GM19238 (cell line): Measurements from ENCODE around the gene CEP192.
A peak's percentile ranks its signal among the peaks of the same experiment; 100 is the strongest.

Experiments used
- DNase-seq: peaks from one replicate; pipeline ENCODE4 v3.0.0; 2011; ENCODE audit warnings: low spot score; ENCODE audit not compliant: insufficient read length

The CEP192 gene

GRCh38 chr18:13139885-13140450 lies 148.8 kb downstream of the CEP192 start:
- DNase-seq: no peak

GRCh38 chr18:13141209-13141608 lies 150.0 kb downstream of the CEP192 start:
- no peak for DNase-seq

GRCh38 chr18:13145636-13146190 lies 154.6 kb downstream of the CEP192 start:
- no peak for DNase-seq

- no peak for DNase-seq
Measured at GRCh38 chr18:13147130-13147529, 156.0 kb downstream of the CEP192 start.

GRCh38 chr18:13151656-13152055 lies 160.5 kb downstream of the CEP192 start:
- no peak for DNase-seq

GRCh38 chr18:13158428-13158827 lies 167.3 kb downstream of the CEP192 start:
- DNase-seq: no peak

- peak; percentile 28 for DNase-seq
Measured at GRCh38 chr18:13159579-13159978, 168.4 kb downstream of the CEP192 start.

- DNase-seq: no peak
Measured at GRCh38 chr18:13161276-13161899, 170.2 kb downstream of the CEP192 start.

GRCh38 chr18:13163167-13163927 lies 172.2 kb downstream of the CEP192 start:
- no peak for DNase-seq

GRCh38 chr18:13164406-13164805 lies 173.2 kb downstream of the CEP192 start:
- no peak for DNase-seq

- no peak for DNase-seq
Measured at GRCh38 chr18:13165636-13166423, 174.7 kb downstream of the CEP192 start.

GRCh38 chr18:13173578-13174145 lies 182.5 kb downstream of the CEP192 start:
- DNase-seq: no peak
